GM12878 (cell line): ENCODE results near the gene USP46. TPM values are rescaled to one million over a fixed set of nuclear protein-coding genes. Genes with fewer than 3 reads are reported as not detected.

ENCODE experiments used
- ATAC-seq: fragments of 200-7000 bp; cut with Tn5 transposase; 3 replicates; pipeline ENCODE4 v1.9.1; 2020; ENCODE audit warnings: mild to moderate bottlenecking, moderate library complexity
- BruUV-seq: library from RNA; stranded (reverse); fragments of 400-500 nt; replicated peaks from 2 replicates; lab custom pipeline; 2021; lab: Mats Ljungman, UMichigan
- CTCF ChIA-PET: fragments of 300-600 bp; sonication (Branson Sonifier 250); formaldehyde crosslinking; extraction: SDS; loops from one replicate; lab custom pipeline; 2021; ENCODE audit warnings: inconsistent platforms; lab: Yijun Ruan, JAX
- POLR2A ChIA-PET: fragments of 350-600 bp; formaldehyde crosslinking; extraction: SDS; loops from one replicate; lab custom pipeline; 2021; ENCODE audit warnings: inconsistent platforms; lab: Charles Lee
- RAD21 ChIA-PET: fragments of 300-600 bp; sonication (Branson Sonifier 250); formaldehyde crosslinking; loops from one replicate; lab custom pipeline; 2023; ENCODE audit warnings: antibody characterized with exemption; ENCODE audit not compliant: unreplicated experiment; lab: Charles Lee
- SMC1A ChIA-PET: fragments of 300-600 bp; sonication (Branson Sonifier 250); formaldehyde crosslinking; loops from one replicate; lab custom pipeline; 2023; ENCODE audit not compliant: unreplicated experiment, uncharacterized antibody; lab: Charles Lee
- DNase-seq: peaks from one replicate; pipeline ENCODE4 v3.0.0-alpha.2; 2011; ENCODE audit warnings: low read depth, low spot score
- FAIRE-seq: peaks from 3 replicates; lab custom pipeline; 2011; peaks lifted over from hg19 to GRCh38; lab: Jason Lieb, UNC
- H2AFZ ChIP-seq: 2 replicates; pipeline ENCODE4 v1.6.0; 2011; ENCODE audit warnings: low read depth, low read length, control low read depth; ENCODE audit not compliant: control insufficient read depth
- H3K27ac ChIP-seq: 2 replicates; pipeline ENCODE4 v1.5.1; 2011; ENCODE audit warnings: control low read depth; ENCODE audit not compliant: control insufficient read depth, insufficient read depth
- H3K27me3 ChIP-seq, 2 experiments: replicated peaks in 1 of 2; 2 replicates each; pipeline versions ENCODE4 v1.6.0 to v1.6.1; 2011; ENCODE audit warnings: low read length in 1 of 2; ENCODE audit not compliant: control insufficient read depth in 2 of 2, insufficient read depth in 2 of 2
- H3K36me3 ChIP-seq, 2 experiments: 2 replicates each; pipeline ENCODE4 v1.5.1; 2011; ENCODE audit warnings: low read length in 1 of 2; ENCODE audit not compliant: control insufficient read depth in 2 of 2, insufficient read depth in 2 of 2
- H3K4me1 ChIP-seq: 2 replicates; pipeline ENCODE4 v1.6.1; 2011; ENCODE audit warnings: mild to moderate bottlenecking, low read length, moderate library complexity, mixed read lengths; ENCODE audit not compliant: control insufficient read depth, insufficient read depth
- H3K4me2 ChIP-seq: 2 replicates; pipeline ENCODE4 v1.6.0; 2011; ENCODE audit warnings: control low read depth; ENCODE audit not compliant: control insufficient read depth, insufficient read depth
- H3K4me3 ChIP-seq: fragments of 200-600 bp; sonication (generic); 2 replicates; pipeline ENCODE4 v1.5.1; 2016
- H3K79me2 ChIP-seq: 2 replicates; pipeline ENCODE4 v1.6.0; 2011; ENCODE audit warnings: low read length; ENCODE audit not compliant: control insufficient read depth, insufficient read depth
- H3K9ac ChIP-seq: 2 replicates; pipeline ENCODE4 v1.8.0; 2011; ENCODE audit warnings: low read length, control low read depth, mixed read lengths; ENCODE audit not compliant: control insufficient read depth, insufficient read depth
- H3K9me3 ChIP-seq: replicated peaks from 3 replicates; pipeline ENCODE4 v1.5.1; 2011; ENCODE audit warnings: mild to moderate bottlenecking, low read length; ENCODE audit not compliant: control insufficient read depth, insufficient read depth
- H4K20me1 ChIP-seq: 2 replicates; pipeline ENCODE4 v1.6.0; 2011; ENCODE audit not compliant: control insufficient read depth, insufficient read depth
- BCL11A ChIP-seq: IDR thresholded peaks from 2 replicates; pipeline ENCODE4 v1.6.1; 2011; ENCODE audit warnings: low read depth, low read length
- CBX3 ChIP-seq: fragments of 200-600 bp; sonication (generic); IDR thresholded peaks from 2 replicates; pipeline ENCODE4 v1.6.1; 2016; ENCODE audit warnings: low read depth, borderline replicate concordance
- CEBPB ChIP-seq, 2 experiments: fragments of 150-350 bp in 1 of 2; IDR thresholded peaks; 2 replicates each; pipeline ENCODE4 v1.6.1; 2012 to 2014; ENCODE audit warnings: low read depth in 2 of 2, low read length in 2 of 2, borderline replicate concordance in 1 of 2, inconsistent platforms in 1 of 2
- ETV6 ChIP-seq, 2 experiments: fragments of 450-650 bp in 1 of 2; IDR thresholded peaks in 1 of 2; conservative IDR thresholded peaks in 1 of 2; 2 replicates each; pipeline ENCODE4 v1.6.1; 2014; ENCODE audit warnings: antibody characterized with exemption in 1 of 2, borderline replicate concordance in 1 of 2, low read depth in 1 of 2, mild to moderate bottlenecking in 1 of 2, moderate library complexity in 1 of 2
- FOXK2 ChIP-seq: fragments of 450-650 bp; IDR thresholded peaks from 2 replicates; pipeline ENCODE4 v1.6.1; 2017; ENCODE audit warnings: mild to moderate bottlenecking, moderate library complexity
- FOXM1 ChIP-seq: IDR thresholded peaks from 2 replicates; pipeline ENCODE4 v1.6.1; 2012; ENCODE audit warnings: low read depth, mild to moderate bottlenecking, inconsistent platforms, low read length, moderate library complexity
- GATAD2B ChIP-seq: fragments of 450-650 bp; conservative IDR thresholded peaks from 2 replicates; pipeline ENCODE4 v1.6.1; 2017; ENCODE audit warnings: low read depth, mild to moderate bottlenecking, moderate library complexity
- KLF5 ChIP-seq: fragments of 450-650 bp; IDR thresholded peaks from 2 replicates; pipeline ENCODE4 v1.6.1; 2014; ENCODE audit warnings: mild to moderate bottlenecking; ENCODE audit not compliant: partially characterized antibody
- MLLT1 ChIP-seq: fragments of 450-650 bp; IDR thresholded peaks from 2 replicates; pipeline ENCODE4 v1.6.1; 2016; ENCODE audit warnings: mild to moderate bottlenecking
- MYC ChIP-seq: IDR thresholded peaks from 2 replicates; pipeline ENCODE4 v1.6.1; 2011; ENCODE audit warnings: mild to moderate bottlenecking, low read length, moderate library complexity, inconsistent platforms; ENCODE audit not compliant: insufficient read depth, insufficient replicate concordance, insufficient read length, severe bottlenecking
- PML ChIP-seq: IDR thresholded peaks from 2 replicates; pipeline ENCODE4 v1.6.1; 2012; ENCODE audit warnings: low read length, inconsistent platforms
- SIN3A ChIP-seq: IDR thresholded peaks from 2 replicates; pipeline ENCODE4 v1.6.1; 2012; ENCODE audit warnings: low read depth, low read length, improper control_type of control experiment
- SMAD5 ChIP-seq: IDR thresholded peaks from 2 replicates; pipeline ENCODE4 v1.6.1; 2016; ENCODE audit warnings: antibody characterized with exemption, low read depth
- SPI1 ChIP-seq: IDR thresholded peaks from 2 replicates; pipeline ENCODE4 v1.6.1; 2011; ENCODE audit warnings: low read depth, mild to moderate bottlenecking, low read length, moderate library complexity, borderline replicate concordance; ENCODE audit not compliant: insufficient read depth
- SREBF2 ChIP-seq: IDR thresholded peaks from 2 replicates; pipeline ENCODE4 v1.6.1; 2012; ENCODE audit warnings: mild to moderate bottlenecking, low read length
- TCF3 ChIP-seq: IDR thresholded peaks from 2 replicates; pipeline ENCODE4 v1.6.1; 2012; ENCODE audit warnings: low read depth, mild to moderate bottlenecking, low read length, borderline replicate concordance; ENCODE audit not compliant: insufficient read depth
- ZSCAN29 ChIP-seq: fragments of 450-650 bp; IDR thresholded peaks from 2 replicates; pipeline ENCODE4 v1.6.1; 2017; ENCODE audit warnings: mild to moderate bottlenecking, moderate library complexity
- WGBS: methylation state at CpG from one replicate; pipeline ENCODE4 v1.1.6; 2016; ENCODE audit warnings: low lambda C conversion rate; ENCODE audit not compliant: insufficient replicate concordance, insufficient coverage; ENCODE audit errors: missing lambda C conversion rate; 5-methylcytosine and 5-hydroxymethylcytosine counted together
- in situ Hi-C: fragments of 300-500 bp; cut with MboI; formaldehyde crosslinking; loops from 9 replicates; pipeline ENCODE4 v1.14.3; 2018; ENCODE audit warnings: mixed read lengths
- intact Hi-C: fragments of 100-400 bp; cut with micrococcal nuclease; formaldehyde crosslinking; loops from one replicate; pipeline ENCODE4 v1.14.2; 2022; ENCODE audit not compliant: unreplicated experiment
- polyA plus RNA-seq, 11 experiments: library from polyadenylated mRNA; depleted of rRNA in 4 of 11; unstranded in 6 of 11; stranded (reverse) in 5 of 11; fragments of >200 nt; fragmentation: Nextera tagmentation in 4 of 11; fragmentation: Illumina TruSeq in 1 of 11; extraction: Ambion mirVana in 4 of 11; extraction: Trizol in 1 of 11; gene quantifications; 1 replicate in 1 of 11; 2 replicates in 10 of 11; pipeline versions ENCODE4 v1.2.1 to v1.2.3, GENCODE V29; 2011 to 2016; ENCODE audit warnings: inconsistent platforms in 2 of 11, missing spikeins in 2 of 11, low read depth in 1 of 11
- total RNA-seq, 4 experiments: library from RNA; depleted of rRNA in 3 of 4; stranded (reverse); fragments of >200 nt in 3 of 4; fragmentation: Illumina TruSeq in 1 of 4; extraction: Trizol in 1 of 4; gene quantifications; 2 replicates each; pipeline versions ENCODE4 v1.2.1 to v1.2.3, GENCODE V29; 2013 to 2021

USP46 gene
- total and polyA plus RNA-seq, 10 of the 15 experiments (the other 5 are each of a cell fraction or from before 2014, with no cell fraction given) = 5.3 to 20.1 (median 12.0) TPM

- ATAC-seq = no peak
- FAIRE-seq = no peak
- H3K36me3 ChIP-seq = no peaks in the 10 kb centered on the region
- no peak overlapping the region for H2AFZ ChIP-seq
- RAD21 ChIA-PET = no interaction called here
- H3K4me1 ChIP-seq = peaks cover 6% of the 10 kb centered on the region
- no peaks in the 10 kb centered on the region for H4K20me1 ChIP-seq
- H3K79me2 ChIP-seq = no peaks in the 10 kb centered on the region
- CTCF ChIA-PET = no interaction called here
- H3K27me3 ChIP-seq = no peaks in the 10 kb centered on the region
- H3K27ac ChIP-seq = no peak overlapping the region
- no TSS peak for BruUV-seq
- H3K4me2 ChIP-seq = no peak overlapping the region
- whole genome bisulfite sequencing = 50% methylated on average over 2 of the region's 2 CpGs
- no peak overlapping the region for H3K4me3 ChIP-seq
- POLR2A ChIA-PET = no interaction called here
- DNase-seq = no peak
- intact Hi-C loops (no loop called here), in situ Hi-C loops (no loop called here)
- no peak overlapping the region for H3K9ac ChIP-seq
- SMC1A ChIA-PET = no interaction called here
- H3K9me3 ChIP-seq = no peaks in the 10 kb centered on the region
- TF ChIP-seq CBX3 (no peak), BCL11A (no peak), PML (no peak), MLLT1 (no peak), SIN3A (no peak), MYC (no peak), FOXK2 (no peak), GATAD2B (no peak), CEBPB (IDR thresholded peaks at IDR 0.05; ENCODE audit: borderline replicate concordance in 1 of 2, low read depth in 2 of 2, low read length in 2 of 2) (no peak), ETV6 (conservative IDR thresholded peaks at IDR 0.05 in 1 of 2, IDR thresholded peaks at IDR 0.05 in 1 of 2; ENCODE audit: borderline replicate concordance in 1 of 2, low read depth in 1 of 2) (no peak), KLF5 (no peak), SPI1 (no peak), SREBF2 (no peak), SMAD5 (no peak), TCF3 (no peak), FOXM1 (no peak), ZSCAN29 (no peak)
Observed at GRCh38 chr4:52680381-52680780, 21.3 kb upstream of the USP46 start.
